HG03135 (cell line): ENCODE data around the gene ASMTL.
"Not testable (repeated sequence)": the region's sequence is repeated elsewhere in the genome, so short reads cannot be mapped to it uniquely, and the experiment has no call there.

ENCODE experiments used
- ATAC-seq: cut with Tn5 transposase; IDR thresholded peaks from one replicate; pipeline ENCODE4 v1.9.1; 2021; ENCODE audit warnings: mild to moderate bottlenecking, moderate library complexity; ENCODE audit not compliant: unreplicated experiment

ASMTL gene

GRCh38 chrX:1442016-1442665 lies 10.6 kb downstream of the ASMTL start:
- ATAC-seq, result no peak

- no peak for ATAC-seq
Observed at GRCh38 chrX:1440506-1440905, 12.2 kb downstream of the ASMTL start.

GRCh38 chrX:1435241-1435895 lies 17.3 kb downstream of the ASMTL start:
- ATAC-seq, result no peak

- ATAC-seq, result no peak
Observed at GRCh38 chrX:1434871-1435240, 17.9 kb downstream of the ASMTL start.

GRCh38 chrX:1433646-1434357 lies 18.9 kb downstream of the ASMTL start:
- no peak for ATAC-seq

- no peak for ATAC-seq
Observed at GRCh38 chrX:1430451-1430850, 22.3 kb downstream of the ASMTL start.

GRCh38 chrX:1427756-1428155 lies 25.0 kb downstream of the ASMTL start:
- no peak for ATAC-seq

- ATAC-seq, result not testable (repeated sequence)
Observed at GRCh38 chrX:1426321-1426720, 26.4 kb downstream of the ASMTL start.

GRCh38 chrX:1425381-1425780 lies 27.3 kb downstream of the ASMTL start:
- ATAC-seq, result no peak

GRCh38 chrX:1424147-1424851 lies 28.4 kb downstream of the ASMTL start:
- no peak for ATAC-seq

- no peak for ATAC-seq
Observed at GRCh38 chrX:1423215-1423614, 29.5 kb downstream of the ASMTL start.

GRCh38 chrX:1422135-1422465 lies 30.6 kb downstream of the ASMTL start:
- ATAC-seq, result no peak

- no peak for ATAC-seq
Observed at GRCh38 chrX:1421433-1422134, 31.1 kb downstream of the ASMTL start.

- ATAC-seq, result no peak
Observed at GRCh38 chrX:1420371-1420770, 32.3 kb downstream of the ASMTL start.

GRCh38 chrX:1419545-1420355 lies 33.0 kb downstream of the ASMTL start:
- no peak for ATAC-seq

- no peak for ATAC-seq
Observed at GRCh38 chrX:1418901-1419544, 33.7 kb downstream of the ASMTL start.

GRCh38 chrX:1417921-1418771 lies 34.6 kb downstream of the ASMTL start:
- no peak for ATAC-seq

GRCh38 chrX:1416965-1417760 lies 35.5 kb downstream of the ASMTL start:
- ATAC-seq, result no peak
